Type B pancreatic cell (in vitro differentiated cells): ENCODE results near the gene GRK5. TPM values are rescaled to one million over a fixed set of nuclear protein-coding genes. Genes with fewer than 3 reads are reported as not detected.

Experiments used
- DNase-seq: peaks from one replicate; pipeline ENCODE4 v3.0.0; 2021; ENCODE audit warnings: mixed read lengths; ENCODE audit not compliant: unreplicated experiment; ENCODE audit errors: extremely low spot score
- H3K27ac Mint-ChIP-seq: 2 replicates; pipeline ENCODE4 v1.8.0; 2021; ENCODE audit warnings: mild to moderate bottlenecking, mixed read lengths
- H3K27me3 Mint-ChIP-seq: 2 replicates; pipeline ENCODE4 v1.8.0; 2021; ENCODE audit warnings: mixed read lengths
- H3K36me3 Mint-ChIP-seq: 2 replicates; pipeline ENCODE4 v1.8.0; 2021; ENCODE audit warnings: mixed read lengths
- H3K4me1 Mint-ChIP-seq: one replicate; pipeline ENCODE4 v1.8.0; 2021; ENCODE audit warnings: mixed read lengths; ENCODE audit not compliant: unreplicated experiment
- H3K4me3 Mint-ChIP-seq: 2 replicates; pipeline ENCODE4 v1.8.0; 2021; ENCODE audit warnings: mild to moderate bottlenecking, mixed read lengths
- H3K9me3 Mint-ChIP-seq: 2 replicates; pipeline ENCODE4 v1.8.0; 2021; ENCODE audit warnings: mixed read lengths
- total RNA-seq: library from RNA; stranded (reverse); gene quantifications from 2 replicates; pipeline ENCODE4 v1.2.1, GENCODE V29; 2021; ENCODE audit warnings: low replicate concordance
- TF ChIP-seq, protein P1 (sequence below): fragments of 200-600 bp; sonication (generic); conservative IDR thresholded peaks from 2 replicates; pipeline ENCODE4 v1.5.0; 2021; ENCODE audit warnings: antibody characterized with exemption, mild to moderate bottlenecking

GRK5 gene
- total RNA-seq, 1 donor from 2014 or later = 24.8 TPM

DNA sequence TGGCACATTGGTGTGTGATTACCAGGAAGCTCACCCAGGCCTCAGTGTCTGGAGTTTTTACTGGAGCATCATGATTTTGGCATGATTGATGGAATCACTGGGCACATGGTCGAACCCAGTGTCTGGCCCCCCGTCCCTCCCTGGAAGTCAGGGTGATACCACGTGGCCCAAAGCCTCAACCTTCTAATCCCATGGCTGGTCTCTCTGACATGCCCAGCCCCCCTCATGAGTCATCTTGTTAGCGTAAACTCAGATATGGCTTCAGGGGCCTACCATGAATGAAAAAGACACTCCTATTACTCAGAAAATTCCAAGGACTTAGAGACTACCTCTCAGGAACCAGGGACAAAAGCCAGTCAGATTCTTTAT lies 109.3 kb downstream of the GRK5 start:
- no peak for DNase-seq
- Mint-ChIP-seq H3K4me3 (peak overlapping the region; percentile 55), H3K4me1 (peaks cover 48% of the 10 kb centered on the region), H3K27ac (peak overlapping the region; percentile 75), H3K27me3 (no peaks in the 10 kb centered on the region), H3K9me3 (peaks cover 11% of the 10 kb centered on the region), H3K36me3 (peaks cover 7% of the 10 kb centered on the region)
- TF ChIP-seq, protein P1, sequence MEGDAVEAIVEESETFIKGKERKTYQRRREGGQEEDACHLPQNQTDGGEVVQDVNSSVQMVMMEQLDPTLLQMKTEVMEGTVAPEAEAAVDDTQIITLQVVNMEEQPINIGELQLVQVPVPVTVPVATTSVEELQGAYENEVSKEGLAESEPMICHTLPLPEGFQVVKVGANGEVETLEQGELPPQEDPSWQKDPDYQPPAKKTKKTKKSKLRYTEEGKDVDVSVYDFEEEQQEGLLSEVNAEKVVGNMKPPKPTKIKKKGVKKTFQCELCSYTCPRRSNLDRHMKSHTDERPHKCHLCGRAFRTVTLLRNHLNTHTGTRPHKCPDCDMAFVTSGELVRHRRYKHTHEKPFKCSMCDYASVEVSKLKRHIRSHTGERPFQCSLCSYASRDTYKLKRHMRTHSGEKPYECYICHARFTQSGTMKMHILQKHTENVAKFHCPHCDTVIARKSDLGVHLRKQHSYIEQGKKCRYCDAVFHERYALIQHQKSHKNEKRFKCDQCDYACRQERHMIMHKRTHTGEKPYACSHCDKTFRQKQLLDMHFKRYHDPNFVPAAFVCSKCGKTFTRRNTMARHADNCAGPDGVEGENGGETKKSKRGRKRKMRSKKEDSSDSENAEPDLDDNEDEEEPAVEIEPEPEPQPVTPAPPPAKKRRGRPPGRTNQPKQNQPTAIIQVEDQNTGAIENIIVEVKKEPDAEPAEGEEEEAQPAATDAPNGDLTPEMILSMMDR = no peak

DNA sequence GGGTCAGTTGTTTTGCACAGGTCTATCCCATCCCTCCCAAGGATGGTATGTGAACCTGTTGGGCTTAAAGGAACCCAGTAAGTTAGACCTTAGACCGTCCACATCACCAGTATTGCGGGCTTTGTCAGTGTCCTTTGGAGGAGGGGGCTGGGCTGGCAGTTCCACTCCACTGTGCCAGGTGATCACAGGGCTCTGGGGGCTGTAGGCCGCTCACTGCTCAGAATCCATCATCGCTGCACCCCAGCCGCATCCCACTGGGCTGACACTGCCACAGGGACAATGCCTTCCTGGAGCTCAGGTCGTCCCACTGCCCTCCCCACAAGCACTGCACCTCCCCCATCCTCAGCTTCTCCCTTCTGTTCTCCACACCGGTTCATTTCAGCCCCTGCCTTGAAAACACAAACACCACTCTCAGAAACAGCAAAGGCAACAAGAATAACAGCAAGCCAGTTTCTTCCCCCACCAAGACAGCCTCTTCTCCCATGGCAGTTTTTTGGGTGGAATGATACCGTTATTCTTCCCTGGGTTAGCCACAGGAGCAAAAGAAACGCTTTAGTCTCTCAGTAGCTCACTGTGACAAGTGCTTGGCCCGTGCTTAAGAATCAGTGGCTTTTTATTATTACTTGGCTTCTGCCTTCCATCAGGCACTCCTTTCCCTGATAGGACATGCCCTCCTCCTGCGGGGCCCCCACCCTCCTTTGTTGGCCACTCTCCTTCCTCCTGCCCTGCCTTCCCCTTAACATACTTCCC lies 111.2 kb downstream of the GRK5 start:
- DNase-seq = no peak
- Mint-ChIP-seq H3K27ac (peak overlapping the region; percentile 66), H3K27me3 (no peaks in the 10 kb centered on the region), H3K36me3 (peaks cover 7% of the 10 kb centered on the region), H3K9me3 (peaks cover 5% of the 10 kb centered on the region), H3K4me3 (peak overlapping the region; percentile 7), H3K4me1 (peaks cover 52% of the 10 kb centered on the region)
- TF ChIP-seq, protein P1 = no peak

DNA sequence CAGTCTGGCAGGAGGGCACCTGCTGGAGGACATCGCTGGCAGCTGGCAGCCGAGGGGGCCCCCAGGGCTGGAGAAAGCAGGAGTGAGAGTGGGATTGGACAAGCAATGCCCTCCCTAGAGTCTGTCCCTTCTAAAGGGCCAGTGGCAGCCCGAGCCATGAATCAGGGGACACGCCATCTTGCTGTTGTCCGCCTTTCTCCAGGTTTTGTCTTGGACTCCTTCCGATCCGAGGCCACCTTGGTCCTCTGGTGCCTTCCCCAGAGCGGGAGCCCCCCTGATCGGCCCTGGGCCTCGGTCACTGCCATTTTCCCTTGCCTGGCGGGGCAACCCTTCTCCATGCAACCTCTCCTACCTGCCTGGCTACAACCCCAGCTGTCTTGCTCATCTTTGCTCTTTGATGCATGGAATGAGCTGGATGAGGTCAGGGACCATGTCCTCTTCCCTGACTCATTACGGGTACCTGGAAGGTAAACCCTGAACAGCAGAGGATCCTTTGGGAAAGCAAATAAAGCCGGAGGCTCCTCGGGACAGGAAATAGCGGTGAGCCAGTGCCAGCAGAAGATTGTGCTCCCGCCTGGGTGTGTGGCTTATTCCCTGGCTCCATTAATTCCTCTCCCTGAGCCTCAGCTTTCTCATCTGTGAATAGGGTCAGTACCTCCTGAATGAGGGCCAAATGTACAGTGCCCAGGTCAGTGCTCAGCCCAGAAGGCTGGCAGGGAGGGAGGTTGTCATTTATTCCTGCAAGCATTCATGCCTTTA lies 112.0 kb downstream of the GRK5 start:
- Mint-ChIP-seq H3K27me3 (no peaks in the 10 kb centered on the region), H3K4me3 (no peak overlapping the region), H3K9me3 (peaks cover 5% of the 10 kb centered on the region), H3K27ac (no peak overlapping the region), H3K4me1 (peaks cover 56% of the 10 kb centered on the region), H3K36me3 (peaks cover 7% of the 10 kb centered on the region)
- TF ChIP-seq, protein P1 = no peak
- DNase-seq = no peak

DNA sequence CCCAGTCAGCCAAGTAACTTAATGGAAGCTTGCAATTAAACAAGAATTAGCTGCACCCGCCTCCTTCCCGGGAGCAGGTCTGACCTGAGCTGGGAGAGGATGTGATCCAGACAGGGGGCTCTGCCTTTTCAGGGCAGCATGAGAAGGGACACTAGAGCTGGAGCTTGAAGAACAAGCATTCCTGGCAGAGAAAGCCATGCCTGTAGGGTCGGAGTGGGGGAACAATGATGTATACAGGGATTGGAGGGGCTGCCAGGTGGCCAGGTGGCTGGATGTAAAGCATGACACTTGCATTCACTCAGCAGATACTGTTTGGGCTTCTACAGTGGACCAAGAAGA lies 112.5 kb downstream of the GRK5 start:
- H3K27me3 Mint-ChIP-seq = no peaks in the 10 kb centered on the region
- no peak for DNase-seq
- H3K36me3 Mint-ChIP-seq = peaks cover 7% of the 10 kb centered on the region
- peaks cover 5% of the 10 kb centered on the region for H3K9me3 Mint-ChIP-seq
- peaks cover 59% of the 10 kb centered on the region for H3K4me1 Mint-ChIP-seq
- TF ChIP-seq, protein P1 = no peak
- no peak overlapping the region for H3K27ac Mint-ChIP-seq
- no peak overlapping the region for H3K4me3 Mint-ChIP-seq

DNA sequence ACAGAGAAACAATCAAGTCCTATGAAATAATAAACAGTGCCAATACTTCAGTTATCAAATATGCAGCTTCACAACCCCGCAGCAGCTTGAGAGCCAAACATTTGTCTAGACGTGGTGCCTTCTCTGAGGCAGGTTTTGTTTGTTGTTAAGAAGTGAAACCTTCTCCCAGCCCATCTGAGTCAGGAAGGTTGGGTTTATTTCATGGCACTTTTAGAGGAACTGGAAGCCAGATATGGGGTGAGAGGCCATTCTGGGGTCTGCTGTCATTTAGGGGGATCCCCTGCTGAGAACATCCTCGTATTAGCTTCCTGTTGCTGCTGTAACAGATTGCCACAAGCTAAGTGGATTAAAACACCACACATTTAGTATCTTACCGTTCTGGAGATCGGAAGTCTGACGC lies 113.6 kb downstream of the GRK5 start:
- Mint-ChIP-seq H3K4me1 (peaks cover 60% of the 10 kb centered on the region), H3K4me3 (no peak overlapping the region), H3K9me3 (peaks cover 5% of the 10 kb centered on the region), H3K27ac (no peak overlapping the region), H3K27me3 (no peaks in the 10 kb centered on the region), H3K36me3 (peaks cover 7% of the 10 kb centered on the region)
- TF ChIP-seq, protein P1 = no peak
- DNase-seq = no peak
